ENCODE measurements around the gene MACROD2. TPM values are rescaled to one million over a fixed set of nuclear protein-coding genes. Genes with fewer than 3 reads are reported as not detected.

The MACROD2 gene
- total RNA-seq, 4 donors from 2014 or later: 12.6 to 60.3 (median 18.9) TPM

DNA sequence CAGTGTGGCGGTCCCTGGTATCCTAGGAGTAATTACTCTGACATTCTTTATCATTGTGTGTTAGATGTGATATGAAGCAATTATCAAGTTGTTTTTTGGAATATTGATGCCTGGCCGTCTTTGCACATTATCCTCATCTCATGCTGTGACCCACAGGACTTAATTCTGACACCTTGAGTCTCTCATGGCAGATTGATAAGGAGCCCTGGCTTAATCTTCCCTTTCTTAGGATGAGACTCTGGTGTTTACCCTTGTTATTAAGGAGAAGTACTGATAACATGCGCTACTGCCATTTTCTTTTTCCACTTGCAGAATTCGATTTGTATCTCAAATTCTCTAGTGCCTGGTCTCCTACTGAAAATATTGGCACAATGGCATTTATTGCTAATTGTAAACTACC, 1597.8 kb downstream of the MACROD2 start:
- Histone ChIP-seq H3K4me3 (no peak overlapping the region), H3K36me3 (no peaks in the 10 kb centered on the region), H3K27me3 (no peaks in the 10 kb centered on the region), H3K27ac (no peak overlapping the region), H3K4me1 (no peaks in the 10 kb centered on the region), H3K9me3 (no peaks in the 10 kb centered on the region)
- no peak for DNase-seq (ENCODE audit: low spot score in 2 of 2)
- 92% methylated on average over 4 of the region's 4 CpGs for WGBS
- TF ChIP-seq POLR2AphosphoS5 (IDR thresholded peaks at IDR 0.05) (no peak), POLR2A (IDR thresholded peaks at IDR 0.05) (no peak), EP300 (IDR thresholded peaks at IDR 0.05) (no peak)
- TF ChIP-seq, protein P1, sequence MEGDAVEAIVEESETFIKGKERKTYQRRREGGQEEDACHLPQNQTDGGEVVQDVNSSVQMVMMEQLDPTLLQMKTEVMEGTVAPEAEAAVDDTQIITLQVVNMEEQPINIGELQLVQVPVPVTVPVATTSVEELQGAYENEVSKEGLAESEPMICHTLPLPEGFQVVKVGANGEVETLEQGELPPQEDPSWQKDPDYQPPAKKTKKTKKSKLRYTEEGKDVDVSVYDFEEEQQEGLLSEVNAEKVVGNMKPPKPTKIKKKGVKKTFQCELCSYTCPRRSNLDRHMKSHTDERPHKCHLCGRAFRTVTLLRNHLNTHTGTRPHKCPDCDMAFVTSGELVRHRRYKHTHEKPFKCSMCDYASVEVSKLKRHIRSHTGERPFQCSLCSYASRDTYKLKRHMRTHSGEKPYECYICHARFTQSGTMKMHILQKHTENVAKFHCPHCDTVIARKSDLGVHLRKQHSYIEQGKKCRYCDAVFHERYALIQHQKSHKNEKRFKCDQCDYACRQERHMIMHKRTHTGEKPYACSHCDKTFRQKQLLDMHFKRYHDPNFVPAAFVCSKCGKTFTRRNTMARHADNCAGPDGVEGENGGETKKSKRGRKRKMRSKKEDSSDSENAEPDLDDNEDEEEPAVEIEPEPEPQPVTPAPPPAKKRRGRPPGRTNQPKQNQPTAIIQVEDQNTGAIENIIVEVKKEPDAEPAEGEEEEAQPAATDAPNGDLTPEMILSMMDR (IDR thresholded peaks at IDR 0.05): no peak

DNA sequence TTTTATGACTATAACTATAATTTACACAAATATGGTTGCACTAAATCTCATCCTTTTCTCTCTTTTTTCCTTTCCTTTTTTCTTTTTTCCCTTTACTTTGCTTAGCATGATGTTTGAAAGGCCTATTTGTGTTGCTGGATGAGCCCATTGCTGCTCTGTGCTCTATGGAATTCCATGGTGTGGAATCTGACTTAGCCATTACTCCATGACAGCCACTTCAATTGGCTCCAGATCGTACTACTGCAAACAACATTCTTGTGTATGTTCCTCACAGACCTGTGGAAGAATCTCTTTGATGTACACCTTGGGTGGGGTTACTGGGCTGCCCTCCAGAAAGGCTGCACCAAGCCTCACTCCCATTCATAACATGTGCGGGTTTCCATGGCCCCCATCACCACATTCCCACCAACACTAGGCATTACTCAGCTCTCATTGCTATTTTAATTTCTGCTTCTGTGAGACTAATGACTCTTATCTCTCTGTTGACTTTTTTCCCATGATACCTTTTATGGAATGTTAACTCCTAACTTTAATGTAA, 1598.9 kb downstream of the MACROD2 start:
- 68% methylated on average over 2 of the region's 2 CpGs for WGBS
- no peaks in the 10 kb centered on the region for H3K4me1 ChIP-seq
- DNase-seq (ENCODE audit: low spot score in 2 of 2): no peak
- no peak overlapping the region for H3K27ac ChIP-seq
- no peak for TF ChIP-seq POLR2AphosphoS5 (IDR thresholded peaks at IDR 0.05)
- TF ChIP-seq, protein P1 (IDR thresholded peaks at IDR 0.05): no peak
- TF ChIP-seq POLR2A (IDR thresholded peaks at IDR 0.05): no peak
- no peak for TF ChIP-seq EP300 (IDR thresholded peaks at IDR 0.05)
- no peaks in the 10 kb centered on the region for H3K27me3 ChIP-seq
- no peaks in the 10 kb centered on the region for H3K36me3 ChIP-seq
- H3K4me3 ChIP-seq: no peak overlapping the region
- no peaks in the 10 kb centered on the region for H3K9me3 ChIP-seq

DNA sequence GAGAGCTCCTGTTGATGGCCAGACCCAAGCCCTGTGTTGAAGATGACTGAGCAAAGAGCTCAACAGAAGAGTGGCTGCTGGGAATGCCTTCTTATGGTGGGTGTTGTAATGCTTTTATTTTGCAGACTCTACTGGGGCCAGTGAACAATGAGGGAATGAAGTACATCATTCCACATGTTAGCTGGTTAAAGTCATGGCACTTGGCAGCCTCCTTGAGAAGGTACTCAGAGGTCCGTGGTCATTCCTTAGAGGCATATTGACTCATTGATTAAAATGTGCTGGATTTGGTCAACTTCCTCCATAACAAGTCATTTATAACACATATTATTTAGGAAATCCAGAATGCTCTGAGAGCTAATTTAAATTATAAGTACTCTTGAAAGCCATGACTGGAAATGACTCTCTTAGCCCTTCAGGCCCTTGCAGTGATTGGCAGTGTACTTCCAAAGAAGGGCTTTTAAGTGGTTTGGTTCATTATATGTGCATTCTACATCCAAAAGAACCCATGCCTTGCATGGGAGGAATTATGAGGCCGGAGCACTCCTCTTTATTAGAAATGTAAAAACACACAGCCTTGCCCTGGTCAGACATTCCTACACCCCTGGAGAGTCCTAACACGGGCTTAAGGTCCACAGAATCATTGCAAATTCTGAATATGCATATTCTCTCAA, 1601.0 kb downstream of the MACROD2 start:
- Histone ChIP-seq H3K36me3 (no peaks in the 10 kb centered on the region), H3K27me3 (no peaks in the 10 kb centered on the region), H3K4me3 (no peak overlapping the region), H3K4me1 (no peaks in the 10 kb centered on the region), H3K9me3 (no peaks in the 10 kb centered on the region), H3K27ac (no peak overlapping the region)
- no peak for DNase-seq (ENCODE audit: low spot score in 2 of 2)
- WGBS: 78% methylated on average over 3 of the region's 3 CpGs
- TF ChIP-seq EP300 (IDR thresholded peaks at IDR 0.05): no peak

DNA sequence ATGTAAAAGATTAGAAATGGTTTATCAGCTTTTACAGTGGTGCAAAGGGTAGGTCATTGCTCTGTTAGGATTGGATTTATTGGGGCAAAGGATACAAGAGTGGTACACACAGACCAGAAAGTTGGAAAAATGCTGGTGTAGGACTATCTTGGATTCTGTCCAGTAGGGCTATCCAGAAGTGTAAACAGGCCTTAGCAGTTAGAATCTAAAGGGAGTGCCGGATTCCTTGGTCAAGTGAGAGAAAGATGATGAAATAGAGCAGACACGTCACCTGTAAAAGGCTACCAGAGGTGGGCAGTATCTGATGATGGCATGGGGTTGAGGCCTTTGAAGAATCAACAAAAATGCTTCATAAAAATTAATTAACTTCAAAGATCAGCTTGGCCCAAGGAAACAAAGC, 1602.0 kb downstream of the MACROD2 start:
- H3K4me1 ChIP-seq: no peaks in the 10 kb centered on the region
- no peaks in the 10 kb centered on the region for H3K9me3 ChIP-seq
- no peak for DNase-seq (ENCODE audit: low spot score in 2 of 2)
- TF ChIP-seq, protein P1 (IDR thresholded peaks at IDR 0.05): no peak
- TF ChIP-seq POLR2AphosphoS5 (IDR thresholded peaks at IDR 0.05) (no peak), POLR2A (IDR thresholded peaks at IDR 0.05) (no peak), EP300 (IDR thresholded peaks at IDR 0.05) (no peak)
- no peak overlapping the region for H3K27ac ChIP-seq
- H3K4me3 ChIP-seq: no peak overlapping the region
- no peaks in the 10 kb centered on the region for H3K36me3 ChIP-seq
- 92% methylated on average over 2 of the region's 2 CpGs for WGBS
- H3K27me3 ChIP-seq: no peaks in the 10 kb centered on the region

DNA sequence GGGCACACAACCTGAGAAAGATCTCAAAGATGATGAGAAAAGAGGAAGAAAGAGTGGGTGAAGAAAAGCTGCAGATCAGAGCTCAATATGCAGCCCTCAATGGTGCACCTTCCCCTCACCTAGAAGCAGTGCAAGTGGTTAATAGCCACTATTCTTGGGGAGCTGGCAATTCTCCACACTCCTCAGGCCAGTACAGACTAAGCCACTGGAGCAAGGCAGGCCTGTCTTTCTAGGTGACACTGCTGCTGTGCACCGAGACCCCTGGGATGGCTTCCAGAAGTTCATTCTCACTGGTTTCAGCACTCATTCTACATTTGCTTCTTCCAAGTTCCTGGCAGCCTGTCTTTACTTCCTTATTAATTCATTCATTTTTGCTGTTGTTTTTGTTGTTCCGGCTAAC, 1604.6 kb downstream of the MACROD2 start:
- WGBS: 79% methylated on average over 2 of the region's 2 CpGs
- DNase-seq (ENCODE audit: low spot score in 2 of 2): no peak
- Histone ChIP-seq H3K36me3 (no peaks in the 10 kb centered on the region), H3K27me3 (no peaks in the 10 kb centered on the region), H3K27ac (no peak overlapping the region), H3K4me3 (no peak overlapping the region), H3K4me1 (no peaks in the 10 kb centered on the region), H3K9me3 (no peaks in the 10 kb centered on the region)
- TF ChIP-seq POLR2AphosphoS5 (IDR thresholded peaks at IDR 0.05) (no peak), EP300 (IDR thresholded peaks at IDR 0.05) (no peak), POLR2A (IDR thresholded peaks at IDR 0.05) (no peak)
- TF ChIP-seq, protein P1 (IDR thresholded peaks at IDR 0.05): no peak

All from suprapubic skin (tissue), 4 donors.